Stimulated activated naive CD8-positive, alpha-beta T cell treated with anti-CD3 and anti-CD28 coated beads, Interleukin-15, Interleukin-2, amounts not matched to agents 100 ng/mL and 50 ng/mL, for 24 hours (primary cell): ENCODE results near the gene COX4I1.
"Not testable (repeated sequence)": the region's sequence is repeated elsewhere in the genome, so short reads cannot be mapped to it uniquely, and the experiment has no call there.

Experiments
- H3K27ac Mint-ChIP-seq: one replicate; pipeline ENCODE4 v1.8.0; 2021; ENCODE audit warnings: mild to moderate bottlenecking, mixed read lengths
- H3K27me3 Mint-ChIP-seq: one replicate; pipeline ENCODE4 v1.8.0; 2021; ENCODE audit warnings: mixed read lengths
- H3K36me3 Mint-ChIP-seq: one replicate; pipeline ENCODE4 v1.8.0; 2021; ENCODE audit warnings: low read depth, mixed read lengths
- H3K4me1 Mint-ChIP-seq: one replicate; pipeline ENCODE4 v1.8.0; 2021; ENCODE audit warnings: low read depth, mixed read lengths
- H3K4me3 Mint-ChIP-seq: one replicate; pipeline ENCODE4 v1.8.0; 2021; ENCODE audit warnings: mild to moderate bottlenecking, mixed read lengths
- H3K9me3 Mint-ChIP-seq: one replicate; pipeline ENCODE4 v1.8.0; 2021; ENCODE audit warnings: mixed read lengths

COX4I1 gene

DNA sequence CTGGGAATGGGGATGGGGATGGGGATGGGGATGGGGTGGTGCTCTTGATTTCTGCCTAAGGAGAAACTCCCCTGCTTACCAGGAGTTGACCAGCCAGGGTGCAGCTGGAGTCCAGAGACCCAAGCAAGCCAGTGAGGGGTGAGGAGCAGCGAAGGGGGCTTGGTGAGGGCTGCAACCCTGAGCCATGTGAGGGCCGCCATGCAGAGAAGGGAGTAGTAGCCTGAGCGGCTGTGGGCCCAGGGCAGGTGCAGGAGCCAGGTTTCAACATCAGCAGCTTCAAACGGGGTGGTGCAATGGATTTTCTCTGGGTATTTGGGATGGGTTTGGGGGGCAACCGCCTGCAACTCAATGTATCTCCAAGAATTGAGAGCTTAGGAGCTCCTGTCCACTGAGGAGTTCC lies 35.2 kb downstream of the COX4I1 start:
- H3K4me3 Mint-ChIP-seq, result no peak overlapping the region
- no peak overlapping the region for H3K27ac Mint-ChIP-seq
- H3K4me1 Mint-ChIP-seq, result peaks cover 9% of the 10 kb centered on the region
- H3K36me3 Mint-ChIP-seq, result no peaks in the 10 kb centered on the region
- peaks cover 44% of the 10 kb centered on the region for H3K27me3 Mint-ChIP-seq
- no peaks in the 10 kb centered on the region for H3K9me3 Mint-ChIP-seq

DNA sequence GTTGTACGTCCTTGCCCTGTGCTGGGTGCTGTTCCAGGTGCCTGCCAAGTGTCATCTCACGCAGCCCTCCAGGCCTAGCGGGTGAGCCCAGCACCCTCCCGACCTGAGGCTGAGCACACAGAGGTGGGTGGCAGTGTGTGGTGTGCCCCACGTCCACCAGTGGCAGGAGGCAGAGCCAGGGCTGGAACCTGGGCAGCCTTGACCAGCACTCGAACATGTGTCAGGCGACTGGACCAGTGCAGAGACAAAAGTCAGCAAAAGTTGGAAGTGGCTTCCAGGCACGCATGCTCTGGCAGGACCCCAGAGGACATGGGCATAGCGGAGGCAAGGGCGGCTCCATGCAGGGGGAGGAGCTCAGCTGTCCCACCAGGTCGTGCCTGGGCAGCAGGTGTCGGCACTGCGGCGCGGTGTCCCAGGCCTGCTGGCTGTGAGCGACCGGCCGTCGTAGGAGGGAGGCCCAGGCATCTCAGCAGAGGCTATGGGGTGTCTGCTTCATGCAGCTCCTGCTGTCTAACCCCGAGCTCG lies 35.8 kb downstream of the COX4I1 start:
- H3K27me3 Mint-ChIP-seq, result peaks cover 44% of the 10 kb centered on the region
- H3K4me1 Mint-ChIP-seq, result peaks cover 8% of the 10 kb centered on the region
- no peaks in the 10 kb centered on the region for H3K9me3 Mint-ChIP-seq
- H3K27ac Mint-ChIP-seq, result no peak overlapping the region
- H3K36me3 Mint-ChIP-seq, result no peaks in the 10 kb centered on the region
- no peak overlapping the region for H3K4me3 Mint-ChIP-seq

DNA sequence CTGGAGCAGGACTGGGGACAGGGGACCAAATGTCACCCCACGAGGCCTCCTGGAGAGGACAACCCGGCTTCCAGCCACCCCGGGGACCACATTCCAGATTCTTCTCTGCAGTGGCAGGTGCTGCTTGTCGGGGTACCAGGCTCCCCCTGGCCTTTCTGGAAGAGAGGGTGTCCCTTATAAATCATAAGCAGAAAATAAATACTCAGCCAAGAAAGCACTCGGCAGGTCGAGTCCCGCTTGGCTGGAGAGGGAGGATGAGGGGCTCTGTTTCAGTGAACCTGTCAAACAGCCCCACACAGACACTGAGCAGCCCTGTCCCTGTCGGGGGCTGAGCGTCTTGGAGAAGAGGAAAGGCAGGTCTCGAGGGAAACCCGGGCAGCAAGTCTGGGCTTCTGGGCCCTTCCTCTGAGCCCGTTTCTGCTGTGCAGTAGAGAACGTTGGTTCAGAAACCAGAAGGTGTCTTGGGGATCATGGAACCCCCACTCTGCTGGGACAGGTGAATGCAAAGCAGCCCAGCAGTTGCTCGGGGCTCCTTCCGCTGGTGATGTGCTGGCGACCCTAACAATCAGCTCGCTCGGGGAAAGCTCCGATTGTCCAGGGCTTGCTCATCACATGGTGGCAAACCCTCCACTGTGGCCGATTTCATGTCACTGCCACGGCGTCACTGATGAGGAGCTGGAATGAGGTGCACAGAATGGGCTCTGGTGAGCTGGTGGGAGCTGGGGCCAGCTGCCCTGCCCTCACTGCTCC lies 36.6 kb downstream of the COX4I1 start:
- peaks cover 37% of the 10 kb centered on the region for H3K27me3 Mint-ChIP-seq

DNA sequence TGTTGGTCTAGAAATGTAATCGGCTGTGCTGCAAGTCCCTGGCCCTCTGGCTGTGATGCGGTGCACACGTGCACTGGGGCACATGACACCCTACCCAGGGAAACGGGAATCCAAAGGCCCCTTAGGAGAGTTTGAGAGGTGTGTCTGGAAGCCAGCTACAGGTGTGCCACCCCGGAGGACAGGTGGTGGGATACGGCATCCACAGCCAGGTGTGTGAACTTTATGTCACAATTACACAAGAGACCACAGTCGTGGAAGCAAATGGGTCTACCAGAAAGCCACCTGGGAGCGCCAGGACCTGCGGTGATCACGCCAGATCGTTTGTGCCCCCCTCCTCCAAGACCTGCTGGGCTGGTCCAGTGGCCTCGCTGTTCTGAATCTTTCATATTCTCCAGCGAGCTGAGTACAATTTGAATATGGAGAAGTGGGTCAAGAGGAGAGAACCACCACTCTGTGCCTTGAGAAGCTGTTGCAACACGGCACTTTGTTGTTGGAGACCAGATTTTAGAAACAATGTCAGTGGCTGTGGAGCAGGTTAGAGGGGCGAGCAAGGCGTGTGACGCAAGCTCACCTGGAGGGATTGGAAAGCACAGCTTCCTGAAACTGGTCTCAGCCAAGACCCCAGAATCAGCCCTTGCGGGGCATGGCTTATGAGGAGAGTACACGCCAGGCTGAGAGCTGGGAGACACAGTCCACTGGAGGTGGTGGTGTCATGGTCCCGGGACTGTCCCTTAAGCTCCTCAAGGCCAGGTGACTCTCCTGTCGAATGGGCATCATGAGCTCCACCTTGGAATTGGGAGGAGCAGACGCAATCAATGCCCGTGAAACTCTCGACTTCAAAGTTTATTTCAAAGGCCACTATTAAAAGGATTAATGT lies 37.4 kb downstream of the COX4I1 start:
- Mint-ChIP-seq H3K4me1 (peaks cover 8% of the 10 kb centered on the region), H3K27ac (no peak overlapping the region), H3K27me3 (peaks cover 32% of the 10 kb centered on the region), H3K9me3 (no peaks in the 10 kb centered on the region), H3K36me3 (no peaks in the 10 kb centered on the region), H3K4me3 (no peak overlapping the region)

More for the DNA sequence above, 36.6 kb downstream of the COX4I1 start:
- no peaks in the 10 kb centered on the region for H3K36me3 Mint-ChIP-seq
- H3K4me1 Mint-ChIP-seq, result peaks cover 8% of the 10 kb centered on the region
- H3K4me3 Mint-ChIP-seq, result no peak overlapping the region
- no peak overlapping the region for H3K27ac Mint-ChIP-seq
- no peaks in the 10 kb centered on the region for H3K9me3 Mint-ChIP-seq

DNA sequence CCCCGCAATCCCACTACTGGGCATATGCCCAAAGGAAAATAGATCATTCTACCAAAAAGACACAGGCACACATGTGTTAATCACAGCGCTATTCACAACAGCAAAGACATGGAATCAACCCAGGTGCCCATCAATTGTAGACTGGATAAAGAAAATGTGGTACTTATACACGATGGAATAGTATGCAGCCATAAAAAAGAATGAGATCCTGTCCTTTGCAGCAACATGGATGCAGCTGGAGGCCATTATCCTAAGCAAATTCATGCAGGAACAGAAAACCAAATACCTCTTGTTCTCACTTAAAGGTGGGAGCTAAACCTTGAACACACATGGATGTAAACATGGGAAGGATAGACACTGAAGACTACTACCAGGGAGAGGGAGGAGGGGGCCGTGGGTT lies 38.2 kb downstream of the COX4I1 start:
- peaks cover 27% of the 10 kb centered on the region for H3K27me3 Mint-ChIP-seq
- H3K36me3 Mint-ChIP-seq, H3K9me3 Mint-ChIP-seq, H3K27ac Mint-ChIP-seq, H3K4me1 Mint-ChIP-seq, H3K4me3 Mint-ChIP-seq: not testable (repeated sequence)

DNA sequence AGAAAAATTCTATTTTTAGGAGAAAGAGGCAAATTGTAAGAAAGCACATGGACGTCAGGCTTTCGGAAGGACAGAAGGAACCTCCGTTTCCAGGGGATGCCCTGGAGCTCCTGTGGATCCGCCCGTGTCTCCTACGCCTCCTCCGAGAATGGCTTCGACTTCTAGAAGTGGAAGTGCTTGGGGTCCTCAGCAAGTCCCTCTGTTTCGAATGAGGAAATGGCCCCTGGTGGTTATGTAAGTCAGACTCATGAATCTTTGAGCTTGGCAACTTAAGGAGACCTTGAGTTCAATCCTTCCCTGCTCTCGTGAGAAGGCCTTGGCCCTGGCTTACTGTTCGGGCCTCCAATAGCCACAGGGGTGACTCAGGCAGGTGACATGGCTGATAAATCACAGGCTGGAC lies 38.9 kb downstream of the COX4I1 start:
- Mint-ChIP-seq H3K27me3 (peaks cover 20% of the 10 kb centered on the region), H3K4me1 (no peaks in the 10 kb centered on the region), H3K36me3 (no peaks in the 10 kb centered on the region), H3K9me3 (no peaks in the 10 kb centered on the region), H3K27ac (no peak overlapping the region), H3K4me3 (no peak overlapping the region)

DNA sequence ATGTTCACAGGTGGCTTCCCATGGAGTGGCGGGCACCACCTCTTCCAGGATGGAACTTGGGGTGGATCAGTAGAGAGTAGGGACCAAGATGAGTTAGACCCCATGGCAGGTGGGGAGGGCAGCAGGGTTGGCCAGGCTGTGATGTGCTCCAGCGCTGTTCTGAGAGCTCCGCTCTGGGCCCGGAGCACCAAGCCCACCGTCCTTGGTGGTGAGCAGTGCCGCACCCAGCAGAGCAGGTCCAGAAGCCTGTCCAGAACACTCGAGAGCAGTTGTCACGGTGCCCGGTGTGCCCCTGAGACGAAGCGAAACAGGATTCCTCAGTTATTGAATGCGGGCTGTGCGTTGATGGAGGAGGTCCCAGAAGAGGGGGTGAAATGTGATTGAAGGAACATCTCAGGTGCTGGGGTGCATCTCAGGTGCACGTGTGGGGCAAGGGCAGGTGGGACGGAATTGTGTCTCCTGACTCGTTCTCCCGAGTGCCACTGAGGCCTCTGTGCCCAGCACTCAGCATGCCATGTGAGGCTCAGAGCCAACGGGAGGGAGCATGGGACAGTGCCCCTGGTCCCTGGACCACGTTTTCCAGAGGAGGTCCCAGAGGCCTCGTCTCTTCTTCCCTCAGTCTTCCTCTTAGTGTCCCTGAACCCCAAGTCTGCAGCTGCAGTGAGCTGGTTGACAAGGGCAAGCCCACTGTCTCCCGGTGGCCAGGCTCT lies 39.5 kb downstream of the COX4I1 start:
- no peaks in the 10 kb centered on the region for H3K9me3 Mint-ChIP-seq
- H3K36me3 Mint-ChIP-seq, result no peaks in the 10 kb centered on the region
- peaks cover 20% of the 10 kb centered on the region for H3K27me3 Mint-ChIP-seq
- no peak overlapping the region for H3K27ac Mint-ChIP-seq
- no peak overlapping the region for H3K4me3 Mint-ChIP-seq
- no peaks in the 10 kb centered on the region for H3K4me1 Mint-ChIP-seq

DNA sequence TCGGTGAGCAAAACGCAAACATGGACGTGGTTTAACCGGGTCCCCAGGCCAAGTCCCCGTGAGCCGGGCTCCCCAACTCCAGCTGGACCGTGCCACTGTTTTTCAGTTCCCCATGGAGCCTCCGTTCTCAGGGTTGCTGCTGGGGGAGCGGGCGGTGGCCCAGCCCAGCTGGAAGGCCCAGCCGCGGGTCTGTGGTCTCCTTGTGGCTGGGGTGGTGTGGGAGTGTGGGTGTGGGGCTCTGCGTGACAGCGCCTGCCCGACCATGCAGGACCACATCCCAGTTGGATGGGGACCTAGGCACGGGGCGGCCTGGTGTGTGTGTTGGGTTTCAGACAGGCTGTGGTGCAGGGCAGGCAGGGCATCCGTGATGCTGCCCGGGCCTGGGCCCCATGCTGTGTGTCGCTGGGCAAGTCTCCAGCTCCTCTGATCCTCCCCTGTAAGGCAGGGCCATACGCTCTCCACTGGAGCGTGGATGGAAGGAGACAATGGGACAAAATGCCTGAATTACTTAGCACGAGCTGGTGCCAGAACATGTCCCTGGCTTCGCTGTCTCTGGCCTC lies 40.3 kb downstream of the COX4I1 start:
- Mint-ChIP-seq H3K4me1 (peaks cover 4% of the 10 kb centered on the region), H3K4me3 (no peak overlapping the region), H3K27ac (no peak overlapping the region), H3K9me3 (no peaks in the 10 kb centered on the region), H3K27me3 (peaks cover 21% of the 10 kb centered on the region), H3K36me3 (no peaks in the 10 kb centered on the region)

DNA sequence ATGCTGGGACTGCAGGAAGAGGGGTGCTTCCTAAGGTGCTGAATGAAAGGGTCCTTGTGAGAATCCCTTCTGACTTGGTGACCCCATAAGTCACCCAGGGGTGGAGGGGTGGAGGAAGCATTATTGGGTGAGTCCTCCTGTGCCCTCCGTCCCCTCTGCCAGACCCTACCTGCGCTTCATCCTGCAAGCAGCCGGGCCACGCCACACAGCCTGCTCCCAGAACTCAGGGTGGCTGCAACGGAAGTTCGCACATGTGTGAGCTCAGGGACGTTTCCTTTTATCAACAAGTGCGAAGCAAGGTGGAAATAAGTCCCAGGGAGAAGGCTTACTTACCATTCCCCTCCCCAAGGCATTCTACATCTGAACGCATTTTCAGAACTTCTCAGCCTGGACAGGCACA lies 40.9 kb downstream of the COX4I1 start:
- peaks cover 26% of the 10 kb centered on the region for H3K27me3 Mint-ChIP-seq
- peaks cover 10% of the 10 kb centered on the region for H3K4me1 Mint-ChIP-seq
- no peaks in the 10 kb centered on the region for H3K9me3 Mint-ChIP-seq
- no peaks in the 10 kb centered on the region for H3K36me3 Mint-ChIP-seq
- H3K27ac Mint-ChIP-seq, result no peak overlapping the region
- H3K4me3 Mint-ChIP-seq, result no peak overlapping the region

DNA sequence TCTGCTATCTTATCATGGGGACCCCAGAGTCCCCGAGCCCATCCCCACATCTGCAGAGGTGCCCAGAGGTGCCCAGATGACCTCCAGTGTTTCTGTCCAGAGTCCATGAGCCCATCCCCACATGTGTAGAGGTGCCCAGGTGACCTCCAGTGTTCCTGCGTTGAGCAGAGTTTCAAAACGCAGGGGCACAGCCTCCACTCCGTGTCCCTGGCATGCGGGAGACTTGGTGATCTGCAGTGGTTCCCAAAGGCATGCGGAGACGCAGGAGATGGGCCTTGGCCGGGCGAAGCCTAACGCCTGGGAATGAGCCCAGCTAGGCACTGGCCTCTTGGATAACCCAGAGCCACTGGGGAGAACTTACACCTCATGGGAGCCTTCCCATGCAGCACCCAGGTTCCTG lies 41.3 kb downstream of the COX4I1 start:
- no peaks in the 10 kb centered on the region for H3K36me3 Mint-ChIP-seq
- H3K27me3 Mint-ChIP-seq, result peaks cover 26% of the 10 kb centered on the region
- H3K27ac Mint-ChIP-seq, result no peak overlapping the region
- no peak overlapping the region for H3K4me3 Mint-ChIP-seq
- H3K4me1 Mint-ChIP-seq, result peaks cover 10% of the 10 kb centered on the region
- no peaks in the 10 kb centered on the region for H3K9me3 Mint-ChIP-seq

DNA sequence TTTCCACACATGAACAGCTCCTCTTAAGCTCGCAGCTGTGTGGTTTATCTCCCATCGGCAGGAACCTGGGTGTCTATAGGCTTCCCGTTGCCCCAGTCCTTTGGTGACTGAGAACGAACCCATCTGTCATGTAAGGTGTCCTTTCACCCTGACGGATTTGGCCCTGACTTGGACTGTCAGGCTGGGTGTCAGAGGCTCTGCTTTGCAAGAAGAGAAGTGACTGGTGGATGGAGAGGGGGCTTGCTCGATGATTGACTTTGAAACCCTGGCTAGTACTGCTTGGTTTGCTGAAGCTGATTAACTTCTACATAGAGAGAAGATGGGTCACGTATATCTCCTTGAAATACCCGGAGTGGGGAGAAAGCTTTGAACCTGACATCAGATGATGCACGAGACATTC lies 42.9 kb downstream of the COX4I1 start:
- Mint-ChIP-seq H3K9me3 (no peaks in the 10 kb centered on the region), H3K27me3 (peaks cover 26% of the 10 kb centered on the region), H3K4me3 (no peak overlapping the region), H3K27ac (no peak overlapping the region), H3K4me1 (peaks cover 10% of the 10 kb centered on the region), H3K36me3 (no peaks in the 10 kb centered on the region)

DNA sequence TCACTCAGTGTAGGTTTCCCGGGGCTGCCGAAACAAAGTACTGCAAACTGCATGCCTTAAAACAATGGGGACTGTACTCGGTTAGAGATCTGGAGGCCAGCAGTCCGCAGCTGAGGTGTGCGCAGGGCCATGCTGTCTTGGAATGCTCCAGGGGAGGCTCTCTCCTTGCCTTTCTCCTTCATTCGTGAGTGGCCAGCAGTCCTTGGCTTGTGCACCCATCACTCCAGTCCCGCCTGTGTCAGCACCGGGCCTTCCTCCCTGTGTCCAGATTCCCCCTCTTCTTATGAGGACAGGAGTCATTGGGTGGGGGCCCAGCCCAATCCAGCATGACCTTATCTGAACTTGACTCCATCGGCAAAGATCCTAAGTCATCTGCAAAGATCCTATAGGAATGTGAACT lies 43.4 kb downstream of the COX4I1 start:
- H3K4me3 Mint-ChIP-seq, result no peak overlapping the region
- no peaks in the 10 kb centered on the region for H3K36me3 Mint-ChIP-seq
- H3K4me1 Mint-ChIP-seq, result peaks cover 10% of the 10 kb centered on the region
- no peaks in the 10 kb centered on the region for H3K9me3 Mint-ChIP-seq
- H3K27ac Mint-ChIP-seq, result no peak overlapping the region
- peaks cover 23% of the 10 kb centered on the region for H3K27me3 Mint-ChIP-seq

DNA sequence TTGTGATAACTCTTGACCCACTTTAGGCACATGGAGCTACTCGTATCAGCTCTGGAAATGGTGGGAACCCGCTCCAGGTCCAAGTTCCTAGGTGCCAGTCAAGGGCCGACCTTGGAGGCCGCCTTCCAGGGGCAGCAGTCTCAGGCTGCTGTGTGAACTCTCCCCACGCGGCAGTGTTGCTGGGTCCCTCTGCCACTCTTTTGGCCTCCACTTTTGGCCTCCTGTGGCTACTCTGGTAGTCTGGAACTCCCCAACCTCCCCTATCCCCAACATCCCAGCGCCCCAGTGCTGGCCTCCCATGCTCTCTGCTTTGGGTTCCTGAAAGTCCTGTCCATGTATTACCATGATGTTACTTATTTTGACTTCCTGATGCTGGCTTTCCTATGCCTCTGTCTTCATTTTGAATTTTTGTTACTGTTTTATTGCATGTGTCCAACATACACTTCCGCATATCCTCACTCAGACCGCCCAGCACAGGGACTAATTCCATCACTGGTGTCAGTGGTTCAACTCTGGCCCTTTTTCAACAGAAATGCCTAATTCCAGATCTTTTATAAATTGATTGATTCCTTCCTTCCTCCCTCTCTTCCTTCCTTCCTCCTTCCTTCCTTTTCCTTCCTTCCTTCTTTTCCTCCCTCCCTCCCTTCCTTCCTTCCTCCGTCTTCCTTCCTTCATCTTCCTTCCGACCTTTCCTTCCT lies 44.1 kb downstream of the COX4I1 start:
- Mint-ChIP-seq H3K27me3 (peaks cover 20% of the 10 kb centered on the region), H3K36me3 (no peaks in the 10 kb centered on the region), H3K9me3 (no peaks in the 10 kb centered on the region), H3K4me1 (peaks cover 10% of the 10 kb centered on the region), H3K27ac (no peak overlapping the region), H3K4me3 (no peak overlapping the region)

DNA sequence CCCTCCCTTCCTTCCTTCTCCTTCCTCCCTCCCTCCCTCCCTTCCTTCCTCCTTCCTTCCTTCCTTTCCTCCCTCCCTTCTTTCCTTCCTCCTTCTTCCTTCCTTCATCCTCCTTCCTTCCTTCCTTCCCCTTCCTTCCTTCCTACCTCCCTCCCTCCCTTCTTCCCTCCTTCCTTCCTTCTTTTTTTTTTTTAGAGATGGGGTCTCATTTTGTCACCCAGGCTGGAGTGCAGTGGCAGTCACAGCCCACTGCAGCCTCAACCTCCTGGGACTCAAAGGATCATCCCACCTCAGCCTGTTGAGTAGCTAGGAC lies 44.6 kb downstream of the COX4I1 start:
- Mint-ChIP-seq H3K4me1 (peaks cover 10% of the 10 kb centered on the region), H3K4me3 (no peak overlapping the region), H3K27me3 (peaks cover 19% of the 10 kb centered on the region), H3K9me3 (no peaks in the 10 kb centered on the region), H3K36me3 (no peaks in the 10 kb centered on the region), H3K27ac (no peak overlapping the region)
